GM18873 (cell line): ENCODE data around the gene FAM20C.

ENCODE experiments used
- ATAC-seq: cut with Tn5 transposase; IDR thresholded peaks from one replicate; pipeline ENCODE4 v1.9.1; 2021; ENCODE audit warnings: mild to moderate bottlenecking, moderate library complexity, moderate number of reproducible peaks; ENCODE audit not compliant: unreplicated experiment, low FRiP score

FAM20C gene

DNA sequence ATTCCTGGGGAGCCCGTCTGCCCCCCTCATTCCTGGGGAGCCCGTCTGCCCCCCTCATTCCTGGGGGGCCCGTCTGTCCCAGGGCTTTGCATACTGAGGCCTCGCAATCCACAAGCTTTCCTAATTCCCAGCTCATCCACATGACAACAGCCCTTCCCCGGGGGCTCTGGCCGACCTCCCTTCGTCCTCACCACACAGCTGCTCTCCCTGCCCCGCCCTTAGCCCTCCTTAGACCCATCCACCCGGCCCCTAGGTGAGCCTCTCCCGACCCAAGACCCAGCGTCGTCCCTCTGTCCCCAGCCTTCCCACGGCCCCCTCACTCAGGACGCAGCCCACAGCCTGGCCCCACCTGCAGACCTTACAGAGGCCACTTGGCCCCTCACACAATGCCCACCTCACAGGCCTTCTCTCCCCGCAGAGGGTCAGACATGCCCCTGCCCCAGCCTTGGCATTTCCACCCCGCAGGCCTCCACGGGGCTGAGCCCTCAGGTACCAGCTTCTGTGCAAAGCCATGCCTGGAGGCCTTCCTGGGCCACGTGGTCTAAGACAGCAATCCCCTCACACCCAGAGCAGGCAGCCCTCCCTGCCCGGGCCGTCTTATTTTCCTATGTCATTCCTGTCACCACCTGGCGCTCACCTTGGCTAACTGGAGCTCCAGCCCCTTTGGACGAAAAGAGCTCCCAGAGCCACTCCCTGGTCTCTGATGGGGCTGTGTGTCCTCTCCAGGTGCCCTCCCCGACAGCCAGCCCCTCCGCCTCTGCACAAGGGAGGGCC, 3.5 kb upstream of the FAM20C start:
- ATAC-seq: no peak

DNA sequence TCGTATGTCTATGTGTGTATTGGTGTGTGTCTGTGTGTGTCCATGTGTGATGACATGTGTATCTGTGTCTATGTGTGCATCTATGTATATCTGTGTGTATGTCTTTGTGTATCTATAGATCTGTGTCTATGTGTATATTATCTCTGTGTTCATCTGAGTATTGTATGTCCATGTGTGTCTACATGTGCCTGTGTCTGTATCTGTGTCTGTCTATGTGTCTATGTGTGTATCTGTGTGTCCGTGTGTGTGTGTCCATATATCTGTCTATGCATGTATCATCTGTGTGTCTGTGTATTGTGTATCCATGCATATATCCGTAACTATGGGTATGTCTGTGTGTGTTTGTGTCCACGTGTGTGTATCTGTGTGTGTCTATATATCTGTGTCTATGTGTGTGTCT, 2.7 kb upstream of the FAM20C start:
- no peak for ATAC-seq

DNA sequence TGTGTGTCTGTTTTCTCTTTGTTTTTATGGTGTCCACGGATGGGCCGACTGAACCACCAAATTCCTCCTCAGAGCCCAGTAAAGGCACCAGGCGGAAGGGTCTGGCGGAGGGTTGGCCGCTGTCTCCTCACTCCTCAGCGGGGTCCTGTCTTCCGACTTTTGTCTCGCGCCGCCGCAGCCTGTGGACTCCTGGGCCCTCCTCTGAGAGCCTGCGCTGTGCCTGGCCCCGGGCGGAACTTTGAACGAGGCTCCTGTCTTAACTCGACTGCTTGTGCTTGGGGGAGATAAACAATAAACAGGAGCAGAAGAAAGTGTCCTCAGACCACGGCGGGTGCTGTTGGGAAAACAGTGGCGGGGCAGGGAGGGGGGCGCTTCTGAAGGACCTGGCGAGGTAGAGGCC, 2.2 kb upstream of the FAM20C start:
- no peak for ATAC-seq

DNA sequence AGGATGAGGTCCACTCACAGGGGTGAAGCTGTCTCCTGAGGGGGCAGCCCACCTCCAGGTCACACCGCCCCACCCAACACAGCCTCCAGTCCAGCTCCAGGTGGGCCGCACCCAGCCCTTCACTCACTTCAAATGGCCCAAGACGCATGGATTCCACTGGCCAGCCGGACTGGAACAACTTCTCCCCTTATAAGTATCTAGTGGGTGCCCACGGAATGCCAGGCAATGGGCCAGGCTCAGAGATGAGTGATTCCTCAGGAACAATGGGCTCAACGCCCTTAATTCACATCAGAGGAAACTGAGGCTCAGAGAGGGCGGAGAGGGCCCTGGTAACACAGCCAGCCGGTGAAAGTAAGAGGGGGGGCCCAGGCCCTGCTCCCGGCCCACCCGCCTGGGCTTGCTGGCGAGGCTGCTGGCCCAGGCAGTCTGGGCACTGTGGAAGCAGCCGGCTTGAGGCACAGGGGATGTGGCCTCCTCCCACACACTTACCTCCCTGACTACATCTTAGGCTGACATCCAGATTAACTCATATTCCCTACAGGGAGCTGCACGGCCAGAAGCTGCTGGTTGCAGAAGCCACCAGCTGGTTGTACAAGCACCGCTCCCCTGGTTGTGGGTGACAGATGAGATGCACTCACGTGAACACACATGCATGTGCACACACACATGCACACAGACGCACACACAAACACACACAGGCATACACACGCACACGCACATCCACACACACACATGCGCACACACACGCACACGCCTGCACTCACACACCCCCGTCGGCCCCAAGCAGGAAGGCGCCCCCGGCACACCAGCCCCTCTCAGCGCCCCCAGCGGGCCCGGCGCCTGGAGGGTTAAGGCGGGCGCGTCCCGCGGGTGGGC, 1.0 kb upstream of the FAM20C start:
- ATAC-seq: no peak

DNA sequence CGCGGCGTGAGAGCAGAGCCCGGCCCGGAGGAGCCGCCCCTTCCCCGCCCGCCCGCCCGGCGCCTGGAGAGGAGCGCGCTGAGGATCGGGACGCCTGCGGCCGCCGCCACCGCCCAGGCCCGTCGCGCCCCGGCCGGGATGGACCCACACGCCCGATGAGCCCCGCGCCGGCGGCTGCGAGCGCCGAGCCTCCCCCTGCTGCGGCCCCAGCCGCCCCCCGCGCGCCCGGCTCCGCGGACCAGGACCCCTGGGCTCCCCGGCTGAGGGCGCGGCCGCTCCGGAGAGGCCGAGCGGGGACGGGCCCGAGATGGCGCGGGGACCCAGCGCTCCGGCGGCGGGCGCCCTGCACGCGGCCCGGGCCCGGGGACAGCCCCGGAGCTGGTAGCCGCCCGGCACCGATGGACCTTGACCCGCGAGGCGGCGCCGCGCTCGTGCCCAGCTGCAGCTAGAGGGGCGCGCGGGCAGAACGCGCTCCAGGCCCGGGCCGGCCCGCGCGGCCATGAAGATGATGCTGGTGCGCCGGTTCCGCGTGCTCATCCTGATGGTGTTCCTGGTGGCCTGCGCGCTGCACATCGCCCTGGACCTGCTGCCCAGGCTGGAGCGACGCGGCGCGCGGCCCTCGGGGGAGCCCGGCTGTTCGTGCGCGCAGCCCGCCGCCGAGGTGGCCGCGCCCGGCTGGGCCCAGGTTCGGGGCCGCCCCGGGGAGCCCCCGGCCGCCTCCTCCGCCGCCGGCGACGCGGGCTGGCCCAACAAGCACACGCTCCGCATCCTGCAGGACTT, 520 bp downstream of the FAM20C start:
- ATAC-seq: no peak

DNA sequence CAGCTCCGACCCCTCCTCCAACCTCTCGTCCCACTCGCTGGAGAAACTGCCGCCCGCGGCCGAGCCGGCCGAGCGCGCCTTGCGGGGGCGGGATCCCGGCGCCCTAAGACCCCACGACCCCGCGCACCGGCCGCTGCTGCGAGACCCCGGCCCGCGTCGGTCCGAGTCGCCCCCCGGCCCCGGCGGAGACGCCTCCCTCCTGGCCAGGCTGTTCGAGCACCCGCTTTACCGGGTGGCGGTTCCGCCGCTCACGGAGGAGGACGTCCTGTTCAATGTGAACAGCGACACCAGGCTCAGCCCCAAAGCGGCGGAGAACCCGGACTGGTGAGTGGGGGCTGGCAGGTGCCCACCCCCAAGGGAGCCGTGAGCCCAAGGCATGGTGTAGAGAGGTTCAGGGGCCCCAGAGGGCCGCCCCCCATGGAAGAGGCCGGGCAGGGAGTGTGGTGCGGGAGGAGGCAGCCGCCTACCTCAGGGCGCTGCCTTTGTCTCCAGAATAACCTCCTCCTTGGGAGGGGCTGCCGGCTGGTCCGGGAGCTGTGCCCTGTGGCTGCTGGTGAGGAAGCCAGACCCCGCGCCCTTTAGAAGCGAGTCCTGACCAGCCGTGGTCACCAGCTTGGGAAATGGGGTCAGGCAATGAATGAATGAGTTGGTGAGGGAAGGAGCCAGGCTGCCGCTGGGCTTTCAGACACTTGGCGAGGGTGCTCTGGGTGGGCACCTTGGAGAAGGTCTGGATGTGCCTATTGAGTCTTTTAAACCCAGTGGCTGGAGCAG, 1.3 kb downstream of the FAM20C start:
- ATAC-seq: no peak

DNA sequence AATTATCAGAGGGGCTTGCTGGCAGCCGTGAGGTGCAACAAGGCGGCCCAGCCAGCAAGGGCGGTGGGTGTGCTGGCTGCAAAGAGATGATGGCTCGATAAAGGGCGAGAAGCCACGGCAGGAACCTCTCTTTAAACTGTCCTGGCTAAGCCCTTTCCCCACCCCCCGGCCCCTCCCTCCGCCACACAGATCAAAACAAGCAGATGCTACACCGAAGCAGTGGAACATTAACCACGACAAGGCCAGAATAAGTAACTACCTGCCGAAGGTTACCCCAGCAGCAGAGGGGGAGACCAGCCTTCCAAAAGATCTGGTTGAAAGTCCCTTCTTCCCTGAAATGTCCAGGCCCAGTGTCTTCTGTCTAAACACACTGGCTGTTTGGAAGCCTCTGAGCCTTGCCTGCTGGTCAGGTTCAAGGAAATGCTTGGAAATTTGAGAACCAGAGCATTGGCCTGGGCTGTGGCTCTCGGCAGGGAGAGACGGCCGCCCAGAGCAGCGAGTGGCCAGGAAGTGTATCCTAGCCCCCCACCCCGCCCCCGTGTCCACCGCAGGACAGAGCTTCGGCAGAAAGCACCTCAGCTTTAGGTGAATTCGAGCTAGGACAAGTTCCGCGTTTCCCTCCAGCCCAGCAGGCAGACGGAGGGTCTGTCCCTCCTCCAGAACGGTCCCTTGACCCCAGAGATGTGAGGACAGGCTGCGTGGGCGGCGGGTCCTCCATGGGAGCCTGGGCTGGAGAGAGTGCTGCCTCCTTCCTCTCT, 2.1 kb downstream of the FAM20C start:
- ATAC-seq: no peak

DNA sequence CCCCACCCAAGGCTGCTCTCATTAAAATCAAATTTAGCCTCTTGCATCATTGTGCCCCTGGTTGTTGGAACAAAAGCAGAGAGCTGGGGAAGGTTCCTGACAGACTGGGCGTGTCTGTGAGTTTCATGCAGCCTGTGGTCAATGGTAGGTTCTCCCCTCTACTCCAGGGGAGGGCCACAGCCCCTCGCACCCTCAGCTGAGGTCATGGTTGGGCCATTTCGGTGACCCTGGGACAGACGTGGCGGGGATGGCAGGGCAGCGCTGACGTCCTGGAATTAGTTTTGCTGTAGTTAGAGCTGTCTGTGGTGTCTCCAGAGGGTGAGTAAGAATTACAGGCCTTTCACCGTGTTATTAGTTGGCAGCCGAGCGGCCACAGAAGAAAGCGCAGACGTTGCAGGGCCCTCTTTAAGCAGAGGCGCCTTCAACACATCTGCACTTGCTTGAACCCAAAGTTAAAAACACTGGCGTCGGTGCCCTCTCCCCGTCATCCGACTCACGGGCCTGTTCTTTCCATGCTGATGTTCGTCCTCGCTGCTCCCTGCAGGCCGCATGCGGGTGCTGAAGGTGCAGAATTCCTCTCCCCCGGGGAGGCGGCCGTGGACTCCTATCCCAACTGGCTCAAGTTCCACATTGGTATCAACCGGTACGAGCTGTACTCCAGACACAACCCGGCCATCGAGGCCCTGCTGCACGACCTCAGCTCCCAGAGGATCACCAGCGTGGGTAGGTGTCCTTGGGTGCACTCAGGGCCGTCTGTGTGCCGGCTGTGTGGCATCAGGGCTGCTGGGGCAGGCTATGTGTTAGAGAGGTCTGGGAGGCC, 2.8 kb downstream of the FAM20C start:
- no peak for ATAC-seq

DNA sequence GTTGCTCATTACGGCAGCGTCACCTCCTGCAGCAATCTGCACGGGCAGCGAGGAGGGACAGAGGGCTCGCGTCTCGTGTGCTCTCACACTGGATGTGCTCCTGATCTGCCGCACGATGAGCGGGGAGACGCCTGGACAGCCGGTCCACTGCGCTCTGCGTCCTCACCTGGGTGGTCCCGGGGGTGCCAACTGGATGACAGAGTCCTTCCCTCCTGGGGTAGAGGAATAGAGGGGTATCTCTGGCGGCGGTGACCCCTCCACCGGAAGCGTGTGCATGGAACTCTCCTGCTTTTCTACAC, 3.4 kb downstream of the FAM20C start:
- no peak for ATAC-seq

DNA sequence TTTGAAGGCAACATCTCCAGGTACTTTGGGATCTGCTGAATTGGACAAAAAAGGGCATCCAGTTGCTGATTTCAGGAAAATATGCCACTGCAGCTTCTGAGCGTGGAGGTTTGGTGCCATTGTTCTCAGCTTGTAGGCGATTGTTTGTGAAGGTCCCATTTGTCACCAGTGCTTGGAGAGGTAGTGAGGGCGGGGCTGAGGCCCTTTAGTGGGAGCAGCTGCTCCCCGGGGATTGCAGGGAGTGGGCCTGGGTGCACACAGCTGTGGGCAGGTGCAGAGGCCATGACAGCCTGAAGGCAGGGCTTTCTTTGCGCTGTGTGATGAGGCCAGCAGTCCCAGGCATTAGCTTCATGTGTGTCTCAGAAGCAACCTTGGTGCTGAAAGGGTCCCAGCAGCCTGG, 3.9 kb downstream of the FAM20C start:
- ATAC-seq: no peak

DNA sequence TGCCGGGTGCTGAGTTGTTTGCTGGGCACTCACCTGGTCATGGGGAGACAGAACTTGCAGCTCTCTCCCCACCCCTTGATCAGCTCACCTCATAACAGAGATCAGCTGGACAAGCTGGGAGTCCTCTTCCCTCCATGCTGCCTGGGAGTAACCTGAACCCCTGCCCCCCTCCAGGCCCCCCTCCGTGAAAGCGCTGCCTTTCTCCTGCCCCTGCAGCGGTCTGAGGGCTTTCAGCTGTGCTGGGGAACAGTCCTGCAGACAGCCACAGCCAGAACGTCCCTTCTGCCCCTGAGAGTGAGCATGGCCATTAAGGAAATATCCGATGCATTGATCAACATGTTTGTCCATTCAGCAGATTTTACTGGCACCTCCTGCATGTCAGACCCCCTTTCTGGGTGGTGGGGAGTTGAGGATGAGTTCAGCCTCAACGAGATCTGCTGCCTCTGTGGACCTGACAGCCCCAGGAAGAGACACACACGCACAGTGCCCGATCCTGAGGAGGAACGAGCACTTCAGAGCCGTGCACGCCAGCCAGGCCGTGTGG, 4.5 kb downstream of the FAM20C start:
- ATAC-seq: no peak

DNA sequence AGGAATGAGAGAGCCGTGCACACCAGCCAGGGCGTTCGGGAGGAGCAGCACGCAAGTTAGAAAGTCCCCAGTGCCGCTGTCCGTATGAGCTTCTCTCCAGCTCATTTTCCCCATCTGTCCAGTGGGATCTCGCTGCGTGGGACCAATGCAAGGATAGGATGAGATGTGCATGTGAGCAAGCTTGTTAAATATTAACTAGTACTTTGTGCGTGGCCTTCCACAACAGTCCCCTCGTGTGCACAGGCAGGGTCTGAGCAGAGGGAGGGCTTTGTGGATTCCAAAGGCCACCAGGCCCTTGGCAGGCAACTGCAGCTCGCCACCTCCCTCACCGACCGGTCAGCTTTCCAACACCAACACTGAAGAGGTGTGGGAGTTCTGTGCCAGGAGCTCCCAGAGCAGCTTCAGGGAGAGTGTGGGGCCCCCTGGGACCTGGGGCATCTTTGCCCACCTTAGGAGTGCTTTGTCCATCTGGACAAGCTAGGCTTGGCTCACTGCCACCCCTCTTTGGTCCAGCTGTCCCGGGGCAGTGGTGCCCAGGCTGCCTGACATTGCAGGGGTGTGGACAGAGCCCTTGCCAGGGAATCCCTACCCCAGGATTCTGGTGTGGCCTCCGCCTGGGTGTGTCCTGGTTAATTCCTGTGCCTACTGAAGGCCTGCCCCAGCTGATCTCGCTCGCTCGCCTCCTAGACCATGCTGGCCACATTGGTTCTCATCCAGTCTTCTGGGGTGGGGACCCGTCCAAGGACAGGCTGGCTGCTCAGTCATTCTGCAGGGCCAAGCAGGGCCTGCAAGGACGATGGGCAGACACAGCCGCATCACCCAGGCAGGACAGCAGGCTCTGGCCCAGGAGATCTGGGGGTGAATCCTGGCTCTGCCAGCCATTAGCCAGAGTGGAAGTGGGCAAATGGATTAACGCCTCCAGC, 5.3 kb downstream of the FAM20C start:
- no peak for ATAC-seq

DNA sequence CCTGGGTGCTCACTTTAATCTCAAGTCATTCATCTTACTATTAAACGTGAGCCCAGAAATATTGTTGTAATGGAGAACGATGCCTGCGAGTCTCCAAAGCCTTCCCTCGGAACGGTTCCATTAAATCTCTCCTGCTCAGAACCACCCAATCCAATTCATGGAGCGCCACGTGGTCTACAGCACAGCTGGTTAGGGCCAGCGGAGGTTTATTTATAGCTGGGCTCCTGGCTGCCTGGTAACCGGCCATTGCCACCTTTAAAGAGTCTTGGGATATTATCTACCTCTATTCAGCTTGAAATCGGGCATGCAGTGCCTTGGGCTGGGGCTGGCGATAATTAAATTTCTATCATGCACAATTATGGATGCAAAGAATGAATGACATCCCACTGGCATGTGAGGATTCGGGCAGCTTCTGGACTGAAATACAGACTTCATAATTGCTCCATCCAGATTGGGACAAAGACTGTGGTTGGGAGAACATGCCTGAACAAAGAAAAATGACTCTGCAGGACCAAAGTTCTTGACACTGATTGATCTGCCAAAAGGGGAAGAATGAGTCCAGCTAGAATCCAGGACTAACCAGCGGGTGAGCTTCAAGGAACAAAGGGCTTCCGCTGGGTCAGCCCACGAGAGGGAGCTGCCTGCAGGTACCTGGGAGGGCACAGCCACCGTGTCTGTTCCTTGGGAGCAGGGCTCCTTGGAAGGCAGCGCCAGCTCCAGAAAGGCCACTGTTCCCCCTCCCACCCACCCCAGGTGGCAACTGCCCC, 7.3 kb downstream of the FAM20C start:
- no peak for ATAC-seq

DNA sequence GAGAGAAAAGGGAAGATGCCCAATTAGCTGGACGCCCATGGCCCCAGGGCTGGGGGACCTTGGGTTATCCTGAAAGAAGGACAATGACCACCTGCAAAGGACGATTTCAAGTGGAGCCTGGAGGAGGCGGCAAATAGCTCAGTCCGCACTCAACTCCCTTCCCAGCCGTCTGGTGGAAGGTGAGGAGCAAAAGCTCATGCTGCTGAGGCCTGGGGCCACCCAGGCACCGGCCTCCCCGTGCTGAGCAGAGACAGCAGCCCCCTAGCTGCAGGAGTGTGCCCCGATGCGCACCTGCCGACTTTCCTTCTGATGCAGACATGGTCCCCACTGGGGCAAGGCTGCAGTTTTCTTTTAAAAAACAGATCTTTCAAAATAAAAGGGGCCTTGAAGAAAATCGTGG, 7.9 kb downstream of the FAM20C start:
- ATAC-seq: no peak

DNA sequence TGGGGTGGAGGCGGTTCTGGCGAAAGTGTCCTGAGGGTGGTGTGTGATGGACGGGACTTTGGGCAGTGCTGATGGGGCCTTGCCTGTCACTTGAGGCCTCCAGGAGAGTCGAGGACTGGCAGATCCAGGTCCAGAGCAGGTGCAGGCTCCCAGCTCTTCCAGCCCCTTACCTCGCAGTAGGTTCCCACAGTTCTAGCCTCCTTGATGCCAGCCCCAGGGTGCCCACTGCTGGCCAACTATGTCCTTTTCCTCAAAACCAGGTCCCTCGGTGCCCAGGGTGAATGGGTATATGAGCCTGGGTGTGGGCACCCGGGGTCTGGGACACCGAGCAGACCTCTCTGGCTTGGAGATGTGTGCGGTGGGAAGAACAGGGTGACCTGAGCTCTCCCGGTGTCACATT, 8.3 kb downstream of the FAM20C start:
- no peak for ATAC-seq

DNA sequence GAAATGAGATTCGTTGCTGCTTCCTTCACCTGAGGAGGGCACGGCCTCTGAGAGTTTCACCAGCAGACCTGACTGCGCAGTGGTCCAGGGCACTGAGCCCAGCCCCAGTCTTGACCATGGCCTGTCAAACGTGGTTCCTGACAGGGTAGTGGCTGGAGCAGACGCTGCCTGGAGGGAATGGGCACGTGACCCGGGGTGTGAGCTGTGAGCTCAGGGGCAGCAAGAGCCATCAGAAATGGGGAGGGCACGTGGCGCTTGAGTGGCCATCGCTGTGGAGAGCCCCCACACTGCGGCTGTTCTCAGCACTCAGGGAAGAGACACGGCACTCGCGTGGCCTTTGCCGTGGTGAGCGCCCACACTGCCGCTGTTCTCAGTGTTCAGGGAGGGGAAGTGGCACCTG, 12.0 kb downstream of the FAM20C start:
- ATAC-seq: no peak
